HK-2 (cell line): ENCODE measurements around the gene EPYC.

Experiments
- DNase-seq: peaks from one replicate; pipeline ENCODE4 v3.0.0-alpha.2; 2018; ENCODE audit not compliant: unreplicated experiment

EPYC gene

DNA sequence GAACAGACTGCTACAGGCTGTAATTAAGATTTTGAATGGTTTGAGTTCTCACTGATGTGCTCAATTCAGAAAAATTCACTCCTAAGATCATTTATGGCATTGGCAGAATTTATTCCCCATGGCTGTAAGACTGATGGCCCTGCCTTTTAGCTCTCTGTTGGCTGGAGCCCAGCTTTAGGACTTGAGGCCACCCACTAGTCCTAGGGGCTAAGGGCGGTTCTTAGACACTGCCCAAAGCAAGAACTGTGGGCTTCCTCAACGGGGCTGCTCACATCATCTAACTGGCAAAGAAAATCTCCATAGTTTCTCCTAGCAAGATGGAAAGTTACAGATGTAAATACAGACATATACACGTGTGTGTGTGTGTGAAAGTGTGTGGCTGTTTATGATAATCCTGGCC is 46.4 kb downstream of the EPYC start:
- no peak for DNase-seq

GRCh38 chr12:90954921-90955320 is 49.9 kb downstream of the EPYC start, which contains the start of gene CCER1:
Gene CCER1, minus strand, starts transcription at chr12:90955176. Its CDS starts 434 bp downstream, at chr12:90954742.
- DNase-seq: no peak

- DNase-seq: no peak
Measured at GRCh38 chr12:90954428-90954827, 50.3 kb downstream of the EPYC start.

DNA sequence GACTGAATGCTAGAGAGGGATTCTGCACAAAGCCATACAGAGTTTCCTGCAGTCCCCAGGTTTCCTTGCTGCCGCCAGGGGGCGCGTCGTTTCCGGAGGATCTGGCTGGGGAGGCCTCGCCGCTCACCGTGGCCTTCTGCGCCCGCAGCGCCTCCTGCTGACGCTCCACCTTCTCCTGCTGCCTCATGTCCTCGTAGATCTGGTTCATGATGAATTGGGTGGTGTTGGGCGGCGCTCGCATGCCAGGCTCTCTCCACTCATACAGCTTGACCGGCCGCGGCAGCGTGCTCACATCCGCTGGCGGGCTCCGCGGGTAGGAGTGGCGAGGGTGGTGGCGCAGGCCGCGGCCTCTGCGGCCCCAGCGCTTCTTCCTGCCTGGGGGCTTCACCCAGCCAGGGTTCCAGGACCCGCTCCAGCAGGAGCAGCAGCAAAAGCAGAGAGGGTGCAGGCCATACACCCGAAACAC is 50.8 kb downstream of the EPYC start:
- DNase-seq: no peak

DNA sequence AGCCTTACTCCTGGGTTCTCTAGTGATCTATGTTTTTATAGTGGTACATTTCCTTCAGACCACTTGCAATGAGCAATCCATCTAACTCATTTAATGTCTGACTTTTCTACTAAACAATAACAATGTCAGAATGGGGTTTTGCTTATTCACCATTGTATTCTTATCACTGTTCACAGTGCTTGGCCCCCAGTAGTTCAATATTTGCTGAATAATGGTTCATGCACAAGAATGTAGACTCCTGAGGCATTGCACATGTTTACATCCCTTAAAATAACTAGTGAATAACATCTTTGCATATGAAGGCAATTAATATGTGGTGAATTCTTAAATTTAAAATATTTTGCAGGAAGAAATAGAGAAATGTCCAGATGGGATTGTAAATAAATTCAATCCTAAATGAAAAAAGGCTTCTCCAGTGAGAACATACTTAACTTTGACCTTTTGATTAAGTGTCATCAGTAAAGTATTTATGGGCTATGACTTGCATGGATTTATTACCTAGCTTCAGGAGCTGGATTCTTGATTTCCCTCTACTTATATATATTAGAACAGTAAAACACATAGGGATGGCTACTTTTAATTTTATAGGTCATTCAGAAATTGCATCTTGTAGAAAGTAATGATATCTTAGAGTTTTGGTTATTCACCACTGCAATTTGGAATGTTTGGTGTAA is 53.2 kb downstream of the EPYC start:
- no peak for DNase-seq

DNA sequence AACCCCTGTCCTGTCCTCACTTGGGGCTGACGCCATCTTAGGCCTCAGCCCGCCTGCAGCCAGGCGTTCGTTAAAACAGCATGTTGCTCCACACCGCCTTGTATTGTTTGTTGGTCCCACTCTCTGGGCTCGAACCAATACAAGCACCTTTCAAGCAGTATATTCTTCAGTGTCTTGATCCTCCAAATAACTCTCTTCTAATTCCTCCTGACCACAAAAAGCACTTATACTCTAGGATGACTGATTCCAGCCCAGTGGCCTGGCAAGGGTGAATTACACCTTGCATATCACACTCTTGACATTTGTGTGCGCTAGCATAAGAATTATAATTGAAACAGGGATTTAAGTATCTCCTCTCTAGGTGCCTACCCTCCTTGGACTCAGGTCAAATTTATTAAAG is 56.9 kb downstream of the EPYC start:
- no peak for DNase-seq

DNA sequence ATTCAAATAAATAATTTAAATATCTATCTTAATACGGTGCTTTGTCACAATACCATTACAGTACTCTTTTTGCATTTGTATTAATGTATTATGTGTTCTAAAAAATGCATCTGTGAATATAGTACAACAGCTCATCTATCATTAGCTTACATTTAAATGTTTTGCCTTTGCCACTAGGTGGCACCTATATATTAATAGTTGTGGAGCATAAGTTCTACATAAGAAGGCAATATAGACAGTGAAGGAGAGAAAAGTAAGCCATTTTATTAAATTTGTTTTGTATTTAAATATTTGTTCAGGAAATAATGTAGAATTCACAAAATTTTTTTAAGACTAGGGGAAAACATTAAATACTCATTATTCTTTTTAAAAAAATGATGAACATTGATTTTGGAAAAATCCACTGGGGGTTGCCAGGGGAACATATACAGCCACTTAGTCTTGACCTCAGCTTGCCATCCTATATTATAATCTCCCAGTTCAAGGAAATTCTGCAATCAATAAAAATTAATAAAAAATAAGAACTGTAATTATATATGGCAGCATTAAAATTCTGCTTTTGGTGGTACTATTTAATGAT is 59.6 kb downstream of the EPYC start:
- DNase-seq: no peak

GRCh38 chr12:90943255-90943654 is 61.5 kb downstream of the EPYC start:
- no peak for DNase-seq

- DNase-seq: no peak
Measured at GRCh38 chr12:90940872-90941499, 63.8 kb downstream of the EPYC start.

- no peak for DNase-seq
Measured at GRCh38 chr12:90939382-90939781, 65.4 kb downstream of the EPYC start.

- peak; percentile 16 for DNase-seq
Measured at GRCh38 chr12:90938451-90938850, 66.3 kb downstream of the EPYC start.

DNA sequence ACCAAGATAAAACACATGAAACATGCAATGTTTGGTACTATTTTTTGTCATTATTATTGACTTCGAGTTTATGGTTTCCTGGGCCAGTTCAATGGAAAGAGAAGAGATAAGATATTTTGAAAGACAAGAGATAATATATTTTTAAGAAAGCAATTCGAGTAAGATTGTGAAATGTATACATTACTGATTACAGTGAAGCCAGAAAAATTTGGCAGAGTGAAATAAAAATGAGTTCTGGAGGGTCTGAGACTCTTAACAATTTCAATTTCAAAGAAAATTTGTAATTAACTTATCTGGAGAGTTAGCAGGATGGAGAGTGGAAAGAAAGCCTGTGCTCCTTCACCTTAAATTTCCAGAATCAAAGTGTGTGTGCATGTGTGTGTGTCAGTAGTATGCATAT is 67.1 kb downstream of the EPYC start:
- DNase-seq: no peak

DNA sequence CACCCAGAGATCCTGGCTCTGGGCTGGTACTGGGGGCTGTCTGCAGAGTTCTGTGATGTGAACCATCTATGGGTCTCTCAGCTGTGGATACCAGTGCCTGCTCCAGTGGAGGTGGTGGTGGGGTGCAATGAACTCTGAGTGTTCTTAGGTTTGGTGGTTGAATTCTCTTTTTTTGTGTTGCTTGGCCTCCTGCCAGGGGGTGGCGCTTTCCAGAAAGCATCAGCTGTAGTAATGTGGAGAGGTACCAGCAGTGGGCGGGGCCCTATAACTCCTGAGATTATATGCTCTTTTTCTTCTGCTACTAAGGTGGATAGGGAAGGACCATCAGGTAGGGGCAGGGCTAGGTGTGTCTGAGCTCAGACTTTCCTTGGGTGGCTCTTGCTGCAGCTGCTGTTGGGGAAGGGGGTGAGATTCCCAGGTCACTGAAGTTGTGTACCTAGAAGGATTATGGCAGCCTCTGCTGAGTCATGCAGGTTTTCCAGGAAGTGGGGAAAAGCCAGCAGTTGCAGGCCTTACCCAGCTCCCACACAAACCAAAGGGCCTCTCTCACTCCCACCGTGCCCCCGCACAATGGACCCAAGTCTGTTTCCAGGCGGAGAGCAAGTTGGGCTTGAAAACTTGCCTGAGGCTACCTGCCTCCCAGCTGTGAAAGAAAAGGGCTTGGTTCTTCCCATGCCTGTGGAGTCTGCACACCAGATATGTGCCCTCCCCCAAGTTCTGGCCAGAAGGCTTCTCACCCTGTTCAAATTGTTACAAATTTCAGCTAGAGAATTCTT is 68.4 kb downstream of the EPYC start:
- peak; percentile 7 for DNase-seq

DNA sequence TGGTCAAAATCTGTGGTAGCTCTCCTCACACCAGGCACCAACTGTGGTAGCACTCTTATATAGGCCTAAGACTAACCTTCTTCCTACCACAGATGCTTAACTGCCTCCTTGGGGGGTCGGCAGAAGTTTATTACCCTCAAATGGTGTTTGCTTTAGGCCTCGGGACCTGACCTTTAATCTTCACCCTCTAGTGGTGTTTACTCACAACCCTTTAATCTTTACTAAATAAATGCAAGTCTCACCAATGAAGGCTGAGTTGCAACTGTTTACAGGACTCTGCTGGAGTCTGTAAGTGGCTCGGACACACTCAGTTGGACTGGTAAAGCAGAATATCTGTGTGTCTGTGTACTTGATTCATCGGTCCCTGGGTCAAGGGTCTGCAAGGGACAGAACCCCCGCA is 79.2 kb downstream of the EPYC start:
- no peak for DNase-seq

- DNase-seq: no peak
Measured at GRCh38 chr12:90924406-90924805, 80.4 kb downstream of the EPYC start.

- DNase-seq: no peak
Measured at GRCh38 chr12:90922145-90922627, 82.6 kb downstream of the EPYC start.

DNA sequence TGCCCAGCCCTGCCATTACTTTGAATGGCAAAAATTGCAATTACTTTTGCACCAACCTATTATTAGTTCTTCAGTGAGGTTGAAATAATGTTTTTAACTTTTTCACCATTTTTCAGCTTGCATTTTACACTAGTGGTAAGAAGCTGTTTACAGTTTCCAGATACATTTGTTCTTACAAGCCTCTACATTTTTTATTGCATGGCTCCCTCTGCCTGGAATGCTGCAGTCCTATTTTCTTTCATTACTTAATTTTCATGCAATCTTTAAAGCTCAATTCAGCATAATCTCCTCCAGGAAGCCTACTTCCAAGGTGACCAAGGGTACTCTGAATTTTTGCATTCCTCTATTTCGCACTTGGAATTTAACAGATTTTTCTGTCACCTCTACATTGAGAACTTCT is 83.2 kb downstream of the EPYC start:
- DNase-seq: no peak

DNA sequence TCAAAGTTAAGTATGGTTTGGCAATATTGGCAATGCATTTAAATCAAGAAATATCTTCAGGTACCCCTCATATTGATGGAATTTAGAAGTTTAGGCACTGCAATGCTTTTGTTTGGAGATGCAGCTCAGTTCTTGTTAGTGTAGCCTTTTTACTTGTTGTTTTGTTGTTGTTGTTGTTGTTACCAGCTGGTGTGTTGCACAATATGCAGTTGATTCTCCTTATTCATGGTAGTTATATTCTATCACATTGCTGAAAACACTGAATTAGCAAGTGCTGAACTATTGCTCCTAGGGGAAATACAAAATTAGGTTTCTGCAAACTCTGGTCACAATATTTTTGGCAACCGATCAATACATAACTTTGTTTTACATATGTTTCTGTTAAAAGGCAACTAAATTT is 84.5 kb downstream of the EPYC start:
- DNase-seq: no peak

DNA sequence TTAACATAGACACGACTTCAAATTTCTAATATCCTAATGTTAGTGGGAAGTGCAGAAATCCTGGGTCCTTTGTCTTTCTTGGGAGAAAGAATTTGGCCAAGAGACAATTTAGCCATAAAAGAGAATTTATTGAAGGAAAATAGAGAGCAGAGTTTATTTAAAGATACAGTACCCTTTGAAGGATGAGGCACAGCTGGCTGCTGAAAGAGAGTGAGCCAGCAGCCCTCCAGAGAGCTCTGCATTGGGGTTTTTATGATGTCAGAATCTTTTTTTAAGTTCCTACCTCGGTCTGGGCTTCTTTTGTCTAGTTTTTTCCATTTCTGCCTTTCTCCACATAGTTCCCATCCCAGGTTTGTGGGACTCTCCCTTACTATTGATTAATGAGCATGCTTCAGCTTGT is 87.3 kb downstream of the EPYC start:
- no peak for DNase-seq

DNA sequence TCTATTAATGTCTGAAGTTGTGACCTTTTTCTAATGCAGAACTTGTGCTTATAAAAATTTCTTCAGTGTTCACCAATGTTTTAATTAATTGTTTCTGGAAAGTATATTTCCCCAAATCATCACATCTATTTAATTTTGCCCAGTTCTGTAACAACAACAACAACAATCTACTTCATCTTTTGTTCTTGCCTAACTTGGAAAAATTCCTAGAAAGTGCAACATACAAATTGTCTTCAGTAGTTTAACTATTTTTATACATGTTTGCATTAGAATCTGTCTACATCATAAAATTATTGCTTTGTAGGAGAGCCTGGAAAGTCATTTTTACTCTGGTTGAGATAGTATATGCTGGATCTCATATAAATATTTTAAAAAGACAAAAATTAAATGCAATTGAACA is 88.3 kb downstream of the EPYC start:
- no peak for DNase-seq

DNA sequence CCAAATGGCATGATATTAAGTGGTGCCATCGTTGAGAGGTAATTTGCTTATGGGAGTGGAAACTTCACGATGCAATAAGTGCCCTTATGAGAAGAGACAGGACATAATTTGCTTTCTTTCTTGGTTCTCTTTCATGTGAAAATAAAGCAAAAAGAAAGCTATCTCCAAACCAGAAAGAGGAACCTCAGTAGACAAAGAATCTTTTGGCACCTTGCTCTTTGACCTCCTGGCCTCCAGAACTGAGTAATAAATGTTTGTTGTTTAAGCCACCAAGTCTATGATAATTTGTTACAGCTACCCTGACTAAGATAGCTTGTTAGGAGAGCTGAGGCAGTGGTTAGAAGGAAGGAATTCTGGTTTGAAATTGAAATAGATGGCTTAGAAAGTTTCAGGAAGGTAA is 89.4 kb downstream of the EPYC start:
- DNase-seq: no peak
